Muscle of leg (tissue), 11 donors: ENCODE measurements around the gene ARHGEF10L. TPM values are rescaled to one million over a fixed set of nuclear protein-coding genes. Genes with fewer than 3 reads are reported as not detected.
A peak's percentile ranks its signal among the peaks of the same experiment; 100 is the strongest.

Source experiments
- DNase-seq: peaks from one replicate; pipeline ENCODE4 v3.0.0; 2013
- H3K27ac ChIP-seq: one replicate; pipeline ENCODE4 v1.5.1; 2013; ENCODE audit warnings: mild to moderate bottlenecking, low read length, control low read depth
- H3K27me3 ChIP-seq: one replicate; pipeline ENCODE4 v1.6.1; 2013; ENCODE audit warnings: low read length; ENCODE audit not compliant: control insufficient read depth, insufficient read depth
- H3K36me3 ChIP-seq: one replicate; pipeline ENCODE4 v1.6.1; 2013; ENCODE audit warnings: low read length; ENCODE audit not compliant: control insufficient read depth, insufficient read depth
- H3K4me1 ChIP-seq: one replicate; pipeline ENCODE4 v1.6.1; 2013; ENCODE audit warnings: low read length; ENCODE audit not compliant: control insufficient read depth, insufficient read depth
- H3K4me3 ChIP-seq: one replicate; pipeline ENCODE4 v1.5.1; 2013; ENCODE audit warnings: low read length, control low read depth
- H3K9me3 ChIP-seq: replicated peaks from 2 replicates; pipeline ENCODE4 v1.6.1; 2013; ENCODE audit warnings: low read depth, low read length; ENCODE audit not compliant: control insufficient read depth
- WGBS: methylation state at CpG from one replicate; pipeline ENCODE4 v1.1.5; 2013; ENCODE audit warnings: missing lambda C conversion rate; ENCODE audit not compliant: insufficient coverage; 5-methylcytosine and 5-hydroxymethylcytosine counted together
- polyA plus RNA-seq, 8 donors: library from polyadenylated mRNA; unstranded; fragments of 120-200 nt; gene quantifications; one replicate each; pipeline versions ENCODE4 v1.2.1 to v1.2.3, GENCODE V29; 2013; ENCODE audit warnings: inconsistent platforms in 1 of 8, low replicate concordance in 1 of 8; ENCODE audit not compliant: insufficient read length in 8 of 8, insufficient read depth in 1 of 8
- total RNA-seq: library from RNA; stranded (reverse); fragments of 120-200 nt; gene quantifications from one replicate; pipeline ENCODE4 v1.2.4, GENCODE V29; 2013

The ARHGEF10L gene
- total and polyA plus RNA-seq, 9 donors, result 14.1 to 24.5 (median 22.4) TPM

DNA sequence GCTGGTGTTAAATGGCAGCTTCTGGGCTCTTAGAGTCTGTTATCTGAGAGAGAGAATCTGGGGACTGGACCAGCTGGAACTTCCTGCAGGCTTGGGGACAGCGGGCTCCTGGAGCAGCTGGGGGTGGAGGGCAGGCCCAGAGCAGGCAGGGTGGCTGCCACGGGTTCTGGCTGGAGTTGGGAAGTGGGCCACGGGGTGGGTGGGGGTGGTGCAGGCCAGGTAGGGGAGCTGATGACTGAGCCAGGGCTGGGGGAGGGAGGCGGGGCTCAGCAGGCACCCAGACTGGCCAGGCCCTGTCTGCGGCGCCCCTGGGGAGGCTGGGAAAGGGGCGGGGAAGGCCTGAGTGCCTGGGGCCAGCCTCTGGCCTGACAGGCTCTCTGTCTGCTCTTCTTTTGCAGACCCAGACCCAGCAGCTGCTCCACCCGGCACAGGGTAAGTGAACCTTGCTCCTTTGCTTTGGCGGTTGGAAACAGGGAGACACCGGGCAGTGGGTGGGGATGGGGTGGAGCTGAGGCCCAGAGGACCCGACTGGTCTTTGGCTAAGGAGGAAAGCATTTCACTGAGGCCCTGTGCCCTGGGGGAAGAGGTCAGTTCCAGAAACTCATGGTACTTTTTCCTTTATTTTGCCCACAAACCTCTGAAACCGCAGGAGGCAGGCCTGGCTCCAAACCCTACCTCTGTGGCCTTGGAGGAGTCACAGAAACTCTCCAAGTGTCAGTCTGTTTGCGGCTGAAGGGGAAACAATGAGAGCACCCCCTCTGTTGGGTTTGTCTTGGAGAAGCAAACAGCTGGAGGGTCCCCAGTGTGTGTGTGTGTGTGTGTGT, 48.8 kb downstream of the ARHGEF10L start:
- Histone ChIP-seq H3K36me3 (peaks cover 12% of the 10 kb centered on the region), H3K27me3 (no peaks in the 10 kb centered on the region), H3K4me1 (peaks cover 53% of the 10 kb centered on the region), H3K9me3 (no peaks in the 10 kb centered on the region), H3K4me3 (no peak overlapping the region), H3K27ac (peak overlapping the region; percentile 89)
- DNase-seq, result peak; percentile 56
- 17% methylated on average over 11 of the region's 13 CpGs for WGBS

DNA sequence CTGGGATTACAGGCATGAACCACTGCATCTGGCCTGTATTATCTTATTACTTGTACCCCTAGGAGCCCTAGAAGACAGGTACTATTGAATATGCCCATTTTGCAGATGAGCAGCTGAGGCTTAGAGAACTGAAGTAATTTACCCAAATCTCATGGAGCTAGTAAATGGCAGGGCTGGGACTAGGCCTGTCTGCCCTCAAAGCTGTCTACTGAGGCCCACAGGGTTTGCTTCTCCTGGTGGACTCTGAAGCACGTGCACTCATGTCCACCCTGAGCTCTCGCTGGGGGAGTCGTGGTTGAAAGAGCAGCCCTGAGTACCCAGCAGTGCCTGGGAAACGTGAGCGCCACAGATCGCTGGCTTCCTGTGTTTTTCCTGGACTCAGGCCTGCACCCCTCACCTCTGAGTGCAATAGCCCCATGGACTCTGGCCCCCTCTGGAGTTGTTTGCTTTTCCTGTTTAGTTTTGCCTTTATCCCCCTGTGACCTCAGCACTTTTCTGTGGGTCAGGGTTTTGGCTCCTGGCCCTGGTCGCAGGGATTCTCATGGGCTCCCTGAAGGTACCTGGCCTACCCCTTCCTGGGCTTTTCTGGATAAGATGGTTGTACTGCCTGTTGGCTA, 52.4 kb downstream of the ARHGEF10L start:
- H3K27me3 ChIP-seq, result no peaks in the 10 kb centered on the region
- H3K9me3 ChIP-seq, result no peaks in the 10 kb centered on the region
- H3K36me3 ChIP-seq, result peaks cover 12% of the 10 kb centered on the region
- DNase-seq, result no peak
- peaks cover 35% of the 10 kb centered on the region for H3K4me1 ChIP-seq
- no peak overlapping the region for H3K4me3 ChIP-seq
- no peak overlapping the region for H3K27ac ChIP-seq
- 60% methylated on average over 6 of the region's 7 CpGs for WGBS

DNA sequence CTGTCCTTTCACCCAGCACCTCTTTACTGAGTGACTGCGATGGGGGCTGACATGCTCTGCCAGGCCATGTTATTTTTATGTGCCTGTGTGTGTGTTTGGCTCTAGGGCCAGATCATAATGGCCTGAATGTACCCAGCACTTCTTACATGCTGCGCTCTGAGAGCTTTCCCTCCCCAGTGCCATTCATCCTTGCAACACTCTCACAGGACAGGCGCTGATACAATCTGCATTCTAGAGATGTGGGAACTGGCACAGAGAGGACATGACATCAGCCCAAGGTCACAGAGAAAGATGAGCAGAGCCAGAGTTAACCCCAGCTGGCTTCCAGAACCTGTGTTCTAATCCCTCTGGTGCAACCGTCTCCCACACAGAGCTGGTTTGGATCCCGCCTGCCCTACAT, 54.5 kb downstream of the ARHGEF10L start:
- peaks cover 9% of the 10 kb centered on the region for H3K36me3 ChIP-seq
- H3K27ac ChIP-seq, result no peak overlapping the region
- no peak overlapping the region for H3K4me3 ChIP-seq
- H3K9me3 ChIP-seq, result no peaks in the 10 kb centered on the region
- H3K27me3 ChIP-seq, result no peaks in the 10 kb centered on the region
- peaks cover 14% of the 10 kb centered on the region for H3K4me1 ChIP-seq
- no peak for DNase-seq
- 89% methylated on average over 4 of the region's 5 CpGs for WGBS

DNA sequence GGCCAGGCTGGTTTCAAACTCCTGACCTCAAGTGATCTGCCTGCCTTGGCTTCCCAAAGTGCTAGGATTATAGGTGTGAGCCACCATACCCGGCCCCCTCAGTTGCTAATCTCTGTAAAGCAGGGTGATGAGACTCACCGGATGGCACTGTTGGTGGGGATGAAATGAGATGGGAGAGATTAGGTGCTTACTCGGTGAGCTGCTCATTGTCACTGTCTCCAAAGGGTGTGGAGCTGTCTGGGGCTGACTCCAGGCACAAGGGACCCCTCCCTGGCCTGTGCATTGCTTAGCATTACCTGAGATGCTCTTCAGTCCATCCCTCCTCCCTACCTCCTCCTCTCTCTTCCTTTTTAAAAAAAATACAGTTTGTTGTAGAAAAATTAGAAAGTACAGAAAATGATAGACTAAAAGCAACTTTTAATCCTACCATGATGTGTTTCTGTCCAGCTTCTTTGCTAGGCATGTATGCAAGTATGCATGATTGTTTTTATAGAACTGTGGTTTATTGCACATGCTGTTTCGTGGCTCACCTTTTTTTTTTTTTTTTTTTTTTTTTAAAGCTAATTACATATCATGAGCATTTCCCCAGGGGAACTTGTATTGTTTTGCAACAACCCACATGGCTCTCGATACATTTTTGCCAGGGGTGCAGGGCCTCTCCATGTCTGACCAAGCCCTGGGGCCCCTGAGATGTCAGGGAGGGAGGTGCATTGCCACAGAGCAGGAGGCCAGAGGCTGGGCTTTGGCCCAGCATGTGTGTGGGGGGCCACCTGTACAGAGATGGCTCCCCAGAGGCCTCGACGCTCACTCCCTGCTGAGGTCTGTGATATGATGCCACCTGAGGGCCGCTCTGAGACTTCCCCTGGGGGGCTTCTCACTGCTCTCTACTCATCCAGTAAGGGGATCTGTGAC, 55.4 kb downstream of the ARHGEF10L start:
- Histone ChIP-seq H3K27ac (no peak overlapping the region), H3K36me3 (peaks cover 8% of the 10 kb centered on the region), H3K27me3 (no peaks in the 10 kb centered on the region), H3K4me3 (no peak overlapping the region), H3K9me3 (no peaks in the 10 kb centered on the region), H3K4me1 (peaks cover 5% of the 10 kb centered on the region)
- WGBS, result 100% methylated on average over 1 of the region's 8 CpGs
- DNase-seq, result no peak

DNA sequence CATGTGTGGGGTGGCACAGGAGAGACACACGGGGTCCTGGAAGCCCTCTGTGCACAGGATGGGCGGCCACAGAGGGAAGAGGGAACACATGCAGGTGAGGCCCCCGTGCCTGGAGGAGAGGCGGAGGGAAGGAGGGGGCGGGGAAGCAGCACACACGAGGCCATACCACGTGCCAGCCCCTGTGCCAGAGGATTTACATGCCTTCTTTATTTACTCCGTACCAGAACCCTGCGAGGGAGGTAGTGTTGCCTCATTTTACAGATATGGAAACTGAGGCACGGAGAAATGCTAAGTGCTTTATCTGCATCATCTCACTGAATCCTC, 56.1 kb downstream of the ARHGEF10L start:
- H3K36me3 ChIP-seq, result peaks cover 8% of the 10 kb centered on the region
- no peaks in the 10 kb centered on the region for H3K4me1 ChIP-seq
- no peak overlapping the region for H3K4me3 ChIP-seq
- H3K27me3 ChIP-seq, result no peaks in the 10 kb centered on the region
- 70% methylated on average over 5 of the region's 10 CpGs for WGBS
- no peak for DNase-seq
- H3K9me3 ChIP-seq, result no peaks in the 10 kb centered on the region
- no peak overlapping the region for H3K27ac ChIP-seq

DNA sequence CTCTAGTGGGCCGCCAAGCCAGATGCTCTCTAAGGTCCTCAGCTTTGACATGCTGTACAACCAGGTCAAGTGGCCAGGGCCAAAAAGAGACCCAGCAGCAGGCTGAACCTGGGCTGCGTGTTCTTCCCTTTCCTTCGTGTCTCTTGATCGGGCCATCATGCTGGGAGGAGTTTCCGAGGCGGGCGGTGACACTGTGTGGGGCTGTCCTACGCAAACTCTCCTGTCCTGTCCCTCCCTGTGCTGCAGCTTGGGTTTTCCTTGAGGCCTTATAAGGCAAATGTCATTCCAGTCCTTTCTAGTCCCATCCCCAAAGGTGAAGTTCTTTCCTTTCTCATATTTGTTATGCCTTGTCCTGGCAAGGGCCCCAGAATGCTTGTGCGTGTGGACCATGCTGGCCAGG, 56.7 kb downstream of the ARHGEF10L start:
- Histone ChIP-seq H3K36me3 (peaks cover 8% of the 10 kb centered on the region), H3K4me1 (no peaks in the 10 kb centered on the region), H3K4me3 (no peak overlapping the region), H3K27me3 (no peaks in the 10 kb centered on the region), H3K27ac (no peak overlapping the region), H3K9me3 (no peaks in the 10 kb centered on the region)
- WGBS, result 74% methylated on average over 9 of the region's 9 CpGs
- DNase-seq, result no peak

DNA sequence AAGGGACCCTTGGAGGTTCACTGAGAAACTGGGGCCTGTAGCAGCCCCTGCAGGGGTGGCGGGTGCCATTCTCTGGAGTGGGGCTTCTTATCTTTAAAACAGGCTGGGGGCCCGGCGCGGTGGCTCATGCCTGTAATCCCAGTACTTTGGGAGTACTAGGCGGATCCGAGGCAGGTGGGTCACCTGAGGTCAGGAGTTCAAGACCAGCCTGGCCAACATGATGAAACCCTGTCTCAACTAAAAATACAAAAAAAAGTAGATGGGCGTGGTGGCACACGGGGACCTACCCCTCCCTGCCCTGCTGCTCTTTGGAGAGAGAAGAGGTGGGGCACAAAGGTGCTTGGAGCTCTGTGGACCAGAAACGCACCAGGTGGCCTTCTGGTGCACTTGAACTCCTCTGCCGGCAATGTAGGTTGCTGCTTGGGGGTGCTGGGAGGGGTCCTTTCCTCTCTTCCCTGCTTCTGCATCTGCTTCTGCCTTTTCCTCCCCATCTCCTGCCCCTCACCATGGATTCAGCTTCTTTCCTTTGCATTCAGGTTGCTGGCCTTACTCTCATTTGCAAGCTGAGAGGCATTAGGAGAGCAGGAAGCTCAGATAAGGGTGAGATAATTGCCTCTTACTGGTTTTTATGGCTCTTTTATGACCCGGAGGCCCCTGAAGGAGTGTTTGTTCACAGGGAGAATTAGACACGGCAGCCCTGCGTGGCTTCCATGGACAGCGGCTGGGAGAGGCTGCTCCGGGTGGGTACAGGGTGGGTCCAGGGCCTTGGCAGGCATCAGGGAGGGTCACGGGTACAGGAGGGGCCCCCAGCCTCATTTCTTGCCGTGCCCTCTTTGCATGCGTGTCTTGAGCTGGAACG, 57.4 kb downstream of the ARHGEF10L start:
- WGBS, result 43% methylated on average over 10 of the region's 19 CpGs
- Histone ChIP-seq H3K27ac (no peak overlapping the region), H3K4me1 (no peaks in the 10 kb centered on the region)

DNA sequence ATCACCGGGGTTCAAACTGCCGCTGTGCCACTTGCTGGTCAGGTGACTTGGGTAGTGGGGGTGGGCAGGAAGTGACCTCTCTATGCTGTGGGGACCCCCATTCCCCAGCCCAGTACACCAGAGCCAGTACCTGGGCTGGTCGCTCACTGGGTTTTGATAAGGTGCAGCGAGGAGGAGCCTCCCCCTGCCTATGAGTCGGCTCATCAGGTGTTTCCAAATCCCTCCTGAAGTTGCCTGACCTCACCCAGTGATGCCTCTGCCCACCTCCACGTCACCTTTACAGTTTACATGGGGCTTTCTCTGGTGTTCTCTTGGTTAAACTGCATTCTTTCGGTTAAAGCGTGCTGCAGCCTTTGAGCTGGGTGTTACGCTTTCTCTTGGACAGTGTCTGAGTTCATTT, 58.2 kb downstream of the ARHGEF10L start:
- Histone ChIP-seq H3K27me3 (no peaks in the 10 kb centered on the region), H3K27ac (no peak overlapping the region), H3K4me1 (no peaks in the 10 kb centered on the region), H3K36me3 (peaks cover 8% of the 10 kb centered on the region), H3K9me3 (no peaks in the 10 kb centered on the region), H3K4me3 (no peak overlapping the region)
- WGBS, result 91% methylated on average over 3 of the region's 9 CpGs
- DNase-seq, result no peak

More for the DNA sequence above, 57.4 kb downstream of the ARHGEF10L start:
- no peak for DNase-seq
- no peak overlapping the region for H3K4me3 ChIP-seq
- H3K27me3 ChIP-seq, result no peaks in the 10 kb centered on the region
- H3K36me3 ChIP-seq, result peaks cover 8% of the 10 kb centered on the region
- no peaks in the 10 kb centered on the region for H3K9me3 ChIP-seq

DNA sequence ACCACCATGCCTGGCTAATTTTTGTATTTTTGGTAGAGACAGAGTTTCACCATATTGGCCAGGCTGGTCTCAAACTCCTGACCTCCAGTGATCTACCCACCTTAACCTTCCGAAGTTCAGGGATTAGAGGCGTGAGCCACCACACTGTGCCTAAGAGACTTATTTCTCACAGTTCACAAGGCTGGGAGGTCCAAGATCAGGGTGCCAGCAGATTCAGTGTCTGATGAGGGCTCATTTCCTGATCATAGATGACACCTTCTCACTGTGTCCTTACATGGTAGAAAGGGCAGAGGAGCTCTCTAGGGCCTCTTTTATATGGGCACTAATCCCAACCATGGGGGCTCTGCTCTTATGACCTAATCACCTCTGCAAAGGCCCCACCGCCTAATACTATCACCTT, 58.8 kb downstream of the ARHGEF10L start:
- H3K9me3 ChIP-seq, result no peaks in the 10 kb centered on the region
- H3K27me3 ChIP-seq, result no peaks in the 10 kb centered on the region
- H3K36me3 ChIP-seq, result peaks cover 4% of the 10 kb centered on the region
- DNase-seq, result no peak
- no peak overlapping the region for H3K27ac ChIP-seq
- peaks cover under 1% of the 10 kb centered on the region for H3K4me1 ChIP-seq
- no peak overlapping the region for H3K4me3 ChIP-seq
- WGBS, result 94% methylated on average over 2 of the region's 3 CpGs
